GM04503 (cell line): ENCODE measurements around the gene OPCML.

Experiments used
- DNase-seq: peaks from one replicate; pipeline ENCODE4 v3.0.0-alpha.2; 2012; ENCODE audit warnings: low read depth

Gene OPCML

DNA sequence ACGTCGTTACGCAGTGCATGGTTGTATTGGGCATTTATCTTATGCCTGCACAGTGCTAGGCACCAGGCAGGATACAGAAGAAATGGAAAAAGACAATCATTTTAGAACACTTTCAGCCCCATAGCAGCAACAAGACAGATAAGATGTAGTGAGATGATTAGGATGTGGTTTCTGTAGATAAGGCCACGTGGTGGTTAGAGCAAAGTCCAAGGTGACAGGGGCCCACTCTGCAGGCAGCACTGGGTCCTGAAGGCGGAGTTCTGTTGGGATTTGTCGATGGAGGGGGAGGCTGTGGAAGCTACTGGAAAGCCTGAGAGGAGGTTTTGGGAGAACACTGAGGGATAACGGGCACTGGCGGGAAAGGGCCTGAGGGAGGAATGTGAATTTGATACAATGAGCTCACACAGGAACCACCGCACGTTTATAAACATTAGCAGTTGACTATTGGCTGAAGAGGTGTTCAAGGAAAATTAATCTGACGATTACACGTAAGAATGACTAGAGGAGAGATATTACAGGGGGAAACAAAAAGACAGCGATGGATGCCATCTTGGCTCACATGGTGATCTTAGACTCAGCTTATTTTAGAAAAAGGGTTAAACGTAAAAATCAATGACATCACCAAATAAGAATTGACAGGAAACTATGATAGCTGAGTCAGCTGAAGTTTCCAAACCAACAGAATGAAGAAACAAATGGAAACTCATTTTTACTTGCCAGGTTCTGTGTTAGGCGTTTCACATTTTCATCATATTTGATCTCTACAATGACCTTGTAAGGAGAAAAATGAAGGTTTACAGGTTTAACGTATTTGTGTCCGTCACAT lies 551.0 kb downstream of the OPCML start:
- no peak for DNase-seq

- no peak for DNase-seq
Measured at GRCh38 chr11:132980670-132981069, 551.6 kb downstream of the OPCML start.

DNA sequence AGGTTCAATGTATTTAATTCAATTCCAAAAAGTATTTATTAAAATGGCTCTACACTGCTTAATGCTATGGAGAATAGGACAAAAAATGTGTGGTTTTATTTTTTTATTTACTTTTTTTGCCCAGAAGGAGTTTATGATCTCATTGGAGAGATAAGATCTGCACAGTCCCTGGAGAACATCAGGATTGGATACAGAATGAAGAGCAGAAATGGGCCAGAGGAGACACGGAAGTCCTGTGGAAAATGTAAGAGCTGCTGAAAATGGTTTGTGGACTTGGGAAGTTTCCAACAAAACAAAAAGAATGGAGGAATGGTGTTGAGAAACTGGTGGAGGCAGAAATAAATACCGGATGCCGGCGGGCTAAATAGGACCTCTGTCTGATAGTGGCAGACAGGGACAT lies 554.6 kb downstream of the OPCML start:
- DNase-seq, result peak; percentile 26

- DNase-seq, result no peak
Measured at GRCh38 chr11:132977241-132977640, 555.1 kb downstream of the OPCML start.

DNA sequence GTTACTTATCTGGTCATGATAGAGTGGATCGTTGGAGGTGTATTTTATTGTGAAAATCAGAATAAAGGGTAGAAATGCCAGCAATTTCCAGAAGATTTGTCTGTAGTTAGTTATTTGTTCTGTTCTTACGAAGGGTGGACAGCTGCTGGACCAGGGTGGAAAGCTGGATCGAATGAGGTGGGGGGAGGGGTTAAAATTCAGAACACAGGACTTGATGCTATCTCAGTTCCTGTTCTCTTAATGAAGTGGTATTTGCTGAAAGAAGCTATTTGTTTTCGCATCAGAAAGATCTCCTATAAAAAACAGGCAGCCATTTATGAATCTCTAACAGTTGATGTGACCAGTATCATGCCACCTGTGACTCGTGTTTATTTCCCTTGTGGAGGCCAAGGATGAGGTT lies 556.2 kb downstream of the OPCML start:
- DNase-seq, result no peak

- no peak for DNase-seq
Measured at GRCh38 chr11:132973686-132974085, 558.6 kb downstream of the OPCML start.

DNA sequence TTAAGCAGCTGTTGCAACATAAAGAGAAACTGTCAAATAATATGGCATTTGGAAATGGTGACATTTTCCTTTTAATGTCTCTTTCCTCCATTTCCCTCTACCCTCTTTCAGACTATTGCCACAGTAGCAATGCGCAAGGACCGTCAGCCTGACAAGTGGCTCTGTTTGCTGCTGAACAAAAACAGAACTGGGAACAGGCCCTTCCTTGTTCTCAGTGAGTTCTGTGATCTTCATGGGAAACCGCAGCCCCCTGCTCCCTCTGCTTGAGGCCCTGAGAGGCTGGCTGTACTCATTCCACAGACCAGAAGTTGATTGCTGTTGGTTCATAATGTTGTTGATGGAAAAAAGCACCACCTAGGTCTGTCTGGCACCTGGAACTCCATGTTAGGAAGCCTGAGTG lies 559.7 kb downstream of the OPCML start:
- no peak for DNase-seq

- DNase-seq, result no peak
Measured at GRCh38 chr11:132971351-132971750, 561.0 kb downstream of the OPCML start.

DNA sequence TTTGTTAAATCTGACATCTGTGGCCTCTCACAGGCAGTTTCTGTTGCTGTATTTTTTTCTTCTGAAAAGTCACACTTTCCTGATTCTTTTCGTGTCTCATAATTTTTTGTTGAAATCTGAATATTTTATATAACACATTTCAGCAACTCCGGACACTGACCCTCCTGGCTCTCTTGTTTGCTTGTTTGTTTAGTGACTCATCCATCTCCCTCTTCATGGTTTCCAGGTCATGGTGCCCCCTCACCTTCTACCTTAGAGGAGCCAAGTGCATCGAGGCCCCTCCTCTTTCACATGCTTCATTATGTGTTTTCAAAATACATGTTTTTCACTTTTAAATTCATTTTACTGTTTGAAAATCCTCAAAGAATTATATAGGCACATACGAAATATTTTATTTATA lies 562.4 kb downstream of the OPCML start:
- DNase-seq, result no peak

DNA sequence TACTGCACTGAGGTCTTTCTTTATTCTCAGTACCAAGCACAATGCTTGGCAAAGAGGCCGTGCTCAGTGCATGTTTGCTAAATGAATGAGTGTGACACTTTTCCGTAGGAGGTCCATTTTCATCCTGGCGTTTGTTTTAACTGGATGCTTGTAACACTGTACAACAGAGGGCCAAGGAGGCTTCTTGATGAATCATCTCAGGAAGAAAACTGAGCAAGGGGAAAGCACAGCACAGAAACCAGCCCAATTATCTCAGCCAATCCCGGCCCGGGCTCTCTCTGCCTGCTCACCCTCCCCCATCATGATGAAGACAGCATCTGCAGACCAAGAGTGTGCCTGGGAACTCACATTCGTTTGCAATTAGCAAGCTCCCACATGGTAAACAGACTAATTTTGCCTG lies 570.3 kb downstream of the OPCML start:
- peak; percentile 89 for DNase-seq

DNA sequence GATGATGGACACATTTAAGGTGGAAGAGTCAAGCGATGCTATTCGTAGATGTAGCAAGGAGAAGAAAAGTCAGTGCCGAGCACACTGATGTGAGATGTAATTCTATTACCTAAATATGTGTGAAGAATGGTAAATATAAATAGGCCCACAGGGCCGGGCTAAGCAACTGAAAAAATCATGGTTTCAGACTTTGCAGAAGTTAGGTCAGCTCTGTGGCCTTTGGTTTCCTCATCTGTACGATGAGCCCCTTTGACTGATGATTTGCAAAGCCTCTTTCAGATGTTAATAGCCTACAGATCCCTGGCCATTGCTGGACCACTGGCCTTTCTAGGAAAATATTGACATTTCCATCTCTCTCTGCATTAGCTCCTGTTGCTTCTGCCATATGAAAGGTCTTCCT lies 570.8 kb downstream of the OPCML start:
- no peak for DNase-seq

DNA sequence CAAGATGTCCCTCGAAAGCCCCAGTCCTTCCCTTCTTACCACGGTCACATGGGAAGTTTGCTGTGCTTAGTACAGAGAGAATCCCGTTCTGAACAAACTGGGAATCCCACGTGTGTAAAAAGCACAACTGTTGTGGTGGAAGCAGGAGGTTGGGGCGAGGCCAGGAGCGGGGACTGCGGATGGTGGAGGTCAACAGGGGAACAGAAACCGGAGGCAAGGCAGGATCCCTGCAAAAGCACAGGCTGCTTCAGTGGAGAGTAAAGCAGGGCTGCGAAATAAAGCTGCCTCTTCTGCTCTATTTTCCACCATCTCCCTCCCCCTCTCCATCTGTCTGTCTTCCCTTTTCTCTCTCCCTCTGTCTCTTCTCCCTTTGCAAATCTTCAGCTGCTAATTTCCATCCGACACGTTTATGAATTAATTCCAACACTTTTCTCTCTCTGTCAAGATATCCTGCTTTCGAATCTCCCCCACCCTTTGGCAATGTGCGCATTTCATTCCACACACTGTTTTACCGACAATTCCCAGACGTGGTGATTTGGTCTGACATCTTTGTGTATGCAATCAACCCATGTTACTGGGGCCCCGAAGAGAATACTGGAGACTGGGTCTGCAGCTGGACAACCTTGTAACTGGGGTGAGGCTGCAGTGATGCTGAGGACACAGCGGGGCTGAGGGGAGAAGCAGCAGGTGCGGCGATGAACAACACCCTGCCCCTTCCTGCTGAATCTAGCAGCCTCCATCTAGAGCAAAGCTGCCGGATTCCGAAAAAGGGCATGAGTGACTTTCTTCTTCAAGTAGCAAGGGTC lies 571.8 kb downstream of the OPCML start:
- DNase-seq, result no peak

- DNase-seq, result no peak
Measured at GRCh38 chr11:132959693-132960092, 572.6 kb downstream of the OPCML start.

DNA sequence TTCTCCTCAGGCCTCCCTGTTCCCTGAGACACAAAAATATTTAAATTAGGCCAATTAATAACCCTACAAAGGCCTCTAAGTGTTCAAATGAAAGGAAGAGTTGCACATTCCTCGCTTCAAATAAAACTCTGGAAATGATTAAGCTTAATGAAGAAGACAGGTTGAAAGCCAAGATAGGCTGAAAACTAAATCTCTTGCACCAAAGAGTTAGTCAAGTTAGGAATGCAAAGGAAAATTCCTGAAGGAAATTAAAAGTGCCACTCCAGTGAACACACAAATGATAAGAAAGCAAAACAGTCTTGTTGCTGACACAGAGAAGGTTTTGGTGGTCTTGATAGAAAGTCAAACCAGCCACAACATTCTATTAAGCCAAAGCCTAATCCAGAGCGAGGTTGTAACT lies 574.4 kb downstream of the OPCML start:
- no peak for DNase-seq

DNA sequence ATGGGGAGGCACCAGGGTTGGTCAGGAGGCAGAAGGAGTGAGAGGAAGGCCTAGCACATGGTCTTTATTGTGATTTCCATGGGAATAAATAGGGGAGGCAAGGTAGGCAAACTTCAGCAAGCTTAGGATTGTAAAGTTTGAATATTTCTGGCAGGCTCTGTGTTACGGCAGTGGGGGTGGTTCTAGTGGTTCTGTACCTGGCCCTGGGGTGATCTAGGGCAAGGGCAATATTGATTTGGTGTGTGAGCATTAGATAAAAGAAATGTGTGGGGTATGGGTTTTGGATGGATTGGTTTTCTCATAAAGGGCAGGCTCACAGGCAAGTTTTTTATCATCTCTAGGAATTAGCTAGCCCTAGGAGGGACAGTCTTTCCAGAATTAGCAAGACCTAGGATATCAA lies 584.0 kb downstream of the OPCML start:
- DNase-seq, result no peak

GRCh38 chr11:132944569-132944944 lies 587.7 kb downstream of the OPCML start:
- DNase-seq, result no peak

- DNase-seq, result no peak
Measured at GRCh38 chr11:132943706-132944568, 588.4 kb downstream of the OPCML start.

DNA sequence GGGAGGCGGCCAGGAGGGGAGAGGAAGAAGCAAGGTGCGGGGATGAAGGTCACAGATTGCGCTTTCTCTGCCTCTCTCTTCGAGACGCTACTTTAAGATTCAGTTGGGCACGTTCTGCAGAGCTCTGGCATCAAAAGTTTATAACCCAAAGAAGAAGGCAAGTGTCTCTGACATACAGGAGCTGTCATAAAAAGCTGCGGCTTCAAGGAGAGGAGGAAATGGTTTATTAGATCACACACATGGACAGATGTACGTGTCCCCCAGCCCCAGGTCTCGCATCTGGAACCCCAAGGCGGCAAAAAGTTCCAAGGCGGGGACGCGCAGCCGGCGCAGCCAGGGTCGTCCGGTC lies 589.0 kb downstream of the OPCML start:
- no peak for DNase-seq

DNA sequence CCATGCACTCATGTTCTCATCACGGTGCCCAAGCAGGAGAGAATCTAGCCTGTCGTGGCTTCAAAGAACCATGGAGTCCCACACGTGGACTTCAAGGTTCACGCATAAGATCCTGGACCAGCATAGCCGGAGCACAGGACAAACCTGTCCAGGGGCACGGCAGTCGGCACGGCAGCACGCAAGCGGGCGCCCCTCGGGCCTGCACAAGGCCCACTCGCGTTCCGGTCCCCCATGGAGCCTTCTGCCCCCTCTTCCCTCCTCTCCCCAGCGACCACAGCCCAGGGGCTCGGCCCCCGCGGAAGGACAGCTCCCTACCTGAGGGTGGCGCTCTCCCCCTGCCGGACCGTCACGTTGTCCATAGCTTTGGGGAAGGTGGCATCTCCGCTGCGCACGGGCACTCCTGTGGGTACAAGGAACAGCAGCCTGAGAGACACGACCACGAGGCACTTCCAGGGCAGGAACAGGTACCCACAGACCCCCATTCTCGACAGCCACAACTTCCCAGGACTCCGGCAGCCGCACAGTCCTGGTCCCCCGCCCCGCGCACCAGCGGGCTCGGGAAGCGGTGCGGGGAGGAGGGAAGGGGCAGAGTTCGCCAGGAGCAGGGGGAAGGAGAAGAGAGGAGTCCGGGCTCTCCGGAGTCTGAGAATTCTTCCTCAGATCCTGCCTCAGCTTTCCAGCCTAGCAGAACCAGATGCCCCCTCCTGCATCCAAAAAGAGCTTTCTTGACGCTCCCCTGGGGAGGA lies 589.5 kb downstream of the OPCML start:
- no peak for DNase-seq

DNA sequence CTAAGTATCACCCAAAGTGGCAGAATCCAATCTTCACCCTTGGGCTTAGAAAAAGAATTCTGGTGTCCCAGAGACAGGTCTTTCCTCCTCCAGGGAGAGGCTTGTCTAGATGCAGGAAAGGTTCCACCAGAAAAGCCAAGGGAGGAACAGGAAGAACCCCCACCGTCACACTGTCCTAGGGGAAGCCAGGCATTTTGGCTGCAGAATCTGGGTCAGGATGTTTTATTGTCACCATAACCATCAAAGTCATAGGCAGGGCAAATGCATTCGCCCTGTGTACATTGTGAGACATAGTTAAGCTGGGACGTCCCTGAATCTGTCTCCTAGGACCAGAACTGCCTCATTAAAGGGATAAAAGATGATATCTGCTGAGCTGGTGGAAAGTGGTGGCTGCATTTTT lies 590.5 kb downstream of the OPCML start:
- DNase-seq, result no peak

GRCh38 chr11:132941024-132941646 lies 591.2 kb downstream of the OPCML start:
- DNase-seq, result no peak
